ENCODE data around the gene CNTF.

The CNTF gene

DNA sequence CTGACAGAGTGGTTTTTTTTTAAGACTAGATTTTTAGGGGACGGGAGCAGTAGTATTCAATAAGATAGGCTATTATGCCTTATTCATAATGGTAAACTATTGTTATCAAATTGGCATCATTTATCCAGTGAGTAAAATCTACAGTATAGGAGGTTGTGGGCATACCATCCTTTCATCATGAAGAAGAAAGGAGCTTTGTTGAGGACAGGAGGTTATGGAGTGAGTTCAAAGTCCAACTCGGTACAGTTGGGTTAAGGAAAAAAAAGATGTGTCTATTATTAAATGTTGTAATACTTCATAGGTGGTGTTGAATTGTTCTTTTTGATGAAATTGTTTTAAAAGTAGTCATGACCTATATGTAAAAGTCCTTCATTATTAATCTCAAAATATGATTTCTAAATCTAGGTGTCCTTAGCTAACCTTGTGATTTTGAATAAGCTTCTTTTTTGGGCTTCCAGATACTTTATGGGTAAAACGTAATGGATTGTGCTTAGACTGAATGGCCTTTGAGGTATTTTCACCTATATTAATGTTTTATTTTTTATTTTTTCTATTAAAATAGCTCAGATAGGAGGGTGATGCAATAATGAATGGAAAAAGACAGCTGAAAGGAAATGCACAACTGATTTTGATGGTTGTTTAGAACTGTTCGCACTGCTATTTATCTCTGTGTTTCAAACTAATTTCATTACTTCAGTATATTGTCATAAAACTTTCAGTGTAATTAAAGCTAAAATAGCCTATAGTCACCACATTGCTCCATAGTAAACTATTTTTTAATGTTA is 15.3 kb upstream of the CNTF start:
- DNase-seq = no peak

- DNase-seq = no peak
Observed at GRCh38 chr11:58608331-58608730, 14.1 kb upstream of the CNTF start.

DNA sequence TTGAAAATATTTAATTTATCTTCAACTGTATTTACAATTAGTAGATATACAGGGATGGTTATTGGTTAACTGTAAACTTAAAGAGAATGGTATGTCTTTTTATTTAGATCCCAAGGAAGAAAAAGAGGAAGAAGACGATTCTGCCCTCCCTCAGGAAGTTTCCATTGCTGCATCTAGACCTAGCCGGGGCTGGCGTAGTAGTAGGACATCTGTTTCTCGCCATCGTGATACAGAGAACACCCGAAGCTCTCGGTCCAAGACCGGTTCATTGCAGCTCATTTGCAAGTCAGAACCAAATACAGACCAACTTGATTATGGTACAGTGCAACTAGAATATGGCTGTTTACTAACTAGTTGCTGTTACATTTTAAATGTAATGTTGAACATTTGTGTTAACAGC is 12.7 kb upstream of the CNTF start:
- no peak for DNase-seq

GRCh38 chr11:58613228-58613627 is 9.2 kb upstream of the CNTF start:
- no peak for DNase-seq

GRCh38 chr11:58615559-58615958 is 6.9 kb upstream of the CNTF start:
- DNase-seq = no peak

DNA sequence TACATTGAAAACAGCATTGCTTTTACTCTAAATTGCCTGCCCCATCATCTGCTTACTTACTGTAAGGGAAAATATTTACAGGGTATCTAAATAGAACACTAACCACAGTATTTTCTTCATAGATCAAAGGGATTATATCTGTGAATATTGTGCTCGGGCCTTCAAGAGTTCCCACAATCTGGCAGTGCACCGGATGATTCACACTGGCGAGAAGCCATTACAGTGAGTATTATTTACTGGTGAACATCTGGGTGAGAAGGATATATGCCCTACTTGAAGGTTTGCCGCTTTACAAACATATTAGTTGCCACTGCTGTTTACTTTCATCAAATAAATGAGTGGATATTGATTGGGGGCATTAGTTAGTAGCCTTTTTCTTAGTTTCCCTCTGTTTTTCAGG is 5.9 kb upstream of the CNTF start:
- DNase-seq = no peak

GRCh38 chr11:58617976-58618557 is 4.4 kb upstream of the CNTF start:
- DNase-seq = no peak

DNA sequence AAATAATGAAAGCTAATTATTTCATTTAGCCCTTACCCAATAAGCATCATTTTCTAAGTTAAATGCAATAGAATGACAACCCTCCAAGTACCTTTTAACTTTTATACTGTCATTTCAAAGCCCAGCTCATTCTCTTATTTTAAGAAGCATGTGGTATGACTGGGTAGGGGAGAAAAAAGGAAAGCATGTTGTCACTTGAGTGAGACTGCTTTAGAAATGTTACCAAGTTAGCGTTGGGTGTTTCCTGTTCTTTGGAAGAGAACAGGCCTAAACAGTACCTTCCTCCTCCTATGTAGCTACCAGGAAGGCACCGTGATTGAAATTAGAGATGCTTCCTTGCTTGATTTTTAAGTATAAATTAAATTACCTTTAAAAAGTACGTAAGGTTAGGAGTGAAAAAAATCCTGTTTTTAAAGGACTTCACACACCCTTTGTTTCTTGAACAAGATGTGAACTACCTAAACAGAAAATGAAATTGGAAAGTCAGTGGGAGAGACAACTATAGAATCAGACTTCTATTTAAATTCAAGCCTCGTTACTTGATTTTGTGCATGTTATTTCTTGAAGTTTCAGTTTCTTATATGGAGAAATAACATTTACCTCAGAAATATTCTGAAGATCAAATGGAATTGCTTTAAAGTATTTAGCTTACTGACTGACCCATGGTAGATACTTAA is 741 bp upstream of the CNTF start:
- DNase-seq = no peak

- no peak for DNase-seq
Observed at GRCh38 chr11:58625086-58625485, 2.6 kb downstream of the CNTF start.

GRCh38 chr11:58625826-58626460 is 3.5 kb downstream of the CNTF start:
- DNase-seq = no peak

- no peak for DNase-seq
Observed at GRCh38 chr11:58626934-58627483, 4.5 kb downstream of the CNTF start.

DNA sequence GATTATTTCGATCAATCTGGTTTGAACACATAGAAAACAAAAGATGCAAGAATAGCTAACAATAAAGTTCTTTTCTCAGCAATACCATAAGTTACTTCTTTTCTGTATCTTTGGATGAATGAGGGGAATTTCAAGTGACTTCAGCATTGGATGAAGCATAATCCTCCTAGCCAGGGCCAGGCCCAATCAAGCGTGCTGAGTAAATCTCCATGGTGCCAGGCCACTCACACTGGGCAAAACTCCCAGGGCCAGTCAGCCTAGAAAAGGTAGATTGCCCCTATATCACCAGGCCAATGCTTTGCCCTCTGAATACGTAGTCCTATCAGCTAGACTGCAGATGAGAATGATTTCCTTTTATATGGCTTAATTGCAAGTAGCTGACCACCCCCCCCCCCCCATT is 6.0 kb downstream of the CNTF start:
- no peak for DNase-seq

GRCh38 chr11:58629857-58630256 is 7.4 kb downstream of the CNTF start:
- DNase-seq = peak; percentile 9 to 16

DNA sequence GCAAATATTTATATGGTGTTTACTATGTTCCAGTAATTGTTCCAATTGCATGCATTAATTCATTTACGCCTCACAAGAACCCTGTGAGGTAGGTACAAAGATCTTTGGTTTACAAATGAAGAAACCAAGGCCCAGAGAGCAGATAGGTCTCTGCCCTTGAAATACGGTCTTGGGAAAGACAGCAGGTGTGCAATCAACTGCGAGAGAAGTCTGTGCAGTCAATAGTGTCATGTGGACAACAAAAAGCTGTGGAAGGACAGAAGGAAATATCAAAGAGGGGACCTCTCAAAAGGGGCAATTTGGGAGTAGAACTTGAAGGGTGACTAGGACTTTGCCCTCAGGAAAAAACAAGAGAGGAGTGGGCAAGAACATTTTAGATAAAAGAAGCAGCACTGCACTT is 8.9 kb downstream of the CNTF start:
- DNase-seq = no peak

- DNase-seq = no peak
Observed at GRCh38 chr11:58632510-58632909, 10.0 kb downstream of the CNTF start.

GRCh38 chr11:58636587-58636986 is 14.1 kb downstream of the CNTF start:
- DNase-seq = no peak

DNA sequence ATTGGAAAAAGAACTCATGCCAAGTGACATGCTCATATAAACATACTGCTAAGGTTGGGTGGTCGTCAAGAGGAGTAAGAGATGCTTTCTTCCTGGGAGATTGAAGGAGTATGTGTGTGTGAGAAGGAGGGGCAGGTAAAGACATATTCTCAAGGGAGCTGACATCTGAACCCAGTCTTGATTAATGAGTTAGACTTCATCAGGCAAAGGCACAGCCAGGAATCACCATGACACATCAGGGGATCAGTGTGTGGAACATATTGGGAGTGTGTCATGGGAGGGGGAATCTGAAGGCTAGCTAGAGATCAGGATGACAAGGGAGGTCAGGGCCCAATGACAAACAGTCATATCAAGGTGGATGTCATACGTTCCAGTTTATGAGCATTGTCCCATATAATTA is 14.9 kb downstream of the CNTF start:
- no peak for DNase-seq

GRCh38 chr11:58639103-58639502 is 16.6 kb downstream of the CNTF start:
- DNase-seq = no peak

DNA sequence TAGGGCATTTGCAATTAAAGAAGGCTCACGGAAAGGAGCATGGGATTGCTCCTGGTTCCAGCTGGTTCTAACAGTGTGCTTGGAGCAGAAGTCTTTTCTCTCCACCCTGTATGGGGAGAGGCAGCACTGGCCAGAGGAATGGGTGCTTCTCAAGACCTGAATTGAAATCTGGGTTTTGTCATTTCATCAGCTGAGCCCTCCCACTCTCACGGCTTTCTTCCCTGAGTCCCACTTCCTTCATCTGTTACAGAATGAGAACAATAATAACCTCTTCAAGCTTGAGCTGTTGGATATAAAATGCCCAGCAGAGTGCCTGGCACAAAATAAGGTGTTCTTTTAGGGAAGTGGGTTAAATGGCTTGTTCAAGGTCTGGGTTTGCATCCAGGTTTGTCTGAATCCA is 17.2 kb downstream of the CNTF start:
- no peak for DNase-seq

DNA sequence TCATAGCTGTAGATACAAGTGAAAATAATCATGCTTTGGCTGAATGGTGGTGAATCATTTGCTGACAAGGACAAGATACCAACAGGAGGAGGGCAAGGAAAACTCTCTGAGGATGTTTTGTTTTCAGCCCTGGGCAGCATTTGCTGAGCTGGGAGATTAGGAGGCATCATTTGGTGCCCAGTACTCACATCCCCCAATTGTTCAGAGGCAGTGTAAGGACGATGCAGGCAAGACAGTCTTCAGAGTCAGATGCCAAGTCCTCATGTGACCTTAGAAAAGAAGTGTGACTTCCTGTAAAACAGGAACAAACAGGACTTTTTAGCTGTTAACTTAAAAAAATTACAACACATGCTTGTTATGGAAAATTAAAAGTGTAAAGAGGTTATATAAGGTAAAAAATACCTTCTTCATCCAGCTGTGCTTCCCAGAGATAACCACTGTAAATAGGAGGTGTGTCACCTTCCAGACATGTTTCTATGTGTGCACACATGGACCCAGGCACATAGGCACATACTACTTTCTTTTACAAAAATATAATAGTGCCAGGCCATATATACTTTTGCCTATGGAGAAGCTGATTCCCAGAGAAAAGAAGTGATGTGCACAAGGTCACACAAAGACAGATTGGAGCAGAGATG is 18.0 kb downstream of the CNTF start:
- no peak for DNase-seq

GRCh38 chr11:58641341-58641740 is 18.9 kb downstream of the CNTF start:
- DNase-seq = no peak

GRCh38 chr11:58641803-58642581 is 19.5 kb downstream of the CNTF start:
- DNase-seq = no peak
